NCI-H2171 (cell line): ENCODE data around the gene PIEZO2.
A peak's percentile ranks its signal among the peaks of the same experiment; 100 is the strongest.
"Not testable (repeated sequence)": the region's sequence is repeated elsewhere in the genome, so short reads cannot be mapped to it uniquely, and the experiment has no call there.

ENCODE experiments used
- DNase-seq: peaks from one replicate; lab custom pipeline; 2025; lab: John Stamatoyannopoulos, UW

The PIEZO2 gene

GRCh38 chr18:10927286-10927992 is 221.9 kb downstream of the PIEZO2 start:
- DNase-seq: no peak

- no peak for DNase-seq
Observed at GRCh38 chr18:10926621-10927161, 222.7 kb downstream of the PIEZO2 start.

DNA sequence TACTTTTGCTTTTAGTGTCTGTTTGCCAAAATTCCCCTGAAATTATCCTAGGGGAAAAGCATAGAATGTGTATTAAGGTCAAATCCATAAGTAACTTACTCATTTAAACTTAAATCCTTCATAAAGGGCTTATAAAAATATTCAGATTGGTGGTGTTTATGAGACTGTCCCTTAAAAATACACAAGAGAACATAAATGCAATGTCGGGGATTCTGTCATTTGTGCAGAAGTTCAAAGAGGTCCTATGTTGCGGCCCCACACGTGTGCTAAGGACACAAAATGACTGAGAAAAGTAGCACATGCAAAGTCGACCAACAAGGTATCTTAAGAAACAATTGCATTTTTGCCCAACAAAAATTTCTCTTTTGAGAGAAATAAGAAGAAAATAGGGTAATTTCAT is 225.1 kb downstream of the PIEZO2 start:
- no peak for DNase-seq

- no peak for DNase-seq
Observed at GRCh38 chr18:10923551-10924070, 225.8 kb downstream of the PIEZO2 start.

GRCh38 chr18:10923141-10923540 is 226.2 kb downstream of the PIEZO2 start:
- DNase-seq: no peak

DNA sequence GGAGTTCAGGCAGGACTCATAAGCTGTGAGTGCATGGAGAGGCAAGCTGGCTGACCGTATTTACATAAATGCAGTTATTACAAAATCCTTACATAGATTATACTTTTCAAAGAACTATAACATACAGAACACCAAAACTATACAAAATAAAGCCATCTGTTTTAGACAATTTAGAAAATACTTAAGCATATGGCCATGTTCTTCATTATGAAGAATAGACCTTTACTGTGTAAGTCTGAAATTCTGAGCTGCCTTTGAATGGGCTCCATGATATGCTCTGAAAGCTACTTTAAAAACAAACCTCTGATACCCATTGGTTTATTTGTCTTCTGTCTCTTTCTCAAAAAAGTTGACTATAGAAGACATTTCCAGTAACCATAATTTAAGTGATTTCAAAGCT is 226.7 kb downstream of the PIEZO2 start:
- DNase-seq: not testable (repeated sequence)

DNA sequence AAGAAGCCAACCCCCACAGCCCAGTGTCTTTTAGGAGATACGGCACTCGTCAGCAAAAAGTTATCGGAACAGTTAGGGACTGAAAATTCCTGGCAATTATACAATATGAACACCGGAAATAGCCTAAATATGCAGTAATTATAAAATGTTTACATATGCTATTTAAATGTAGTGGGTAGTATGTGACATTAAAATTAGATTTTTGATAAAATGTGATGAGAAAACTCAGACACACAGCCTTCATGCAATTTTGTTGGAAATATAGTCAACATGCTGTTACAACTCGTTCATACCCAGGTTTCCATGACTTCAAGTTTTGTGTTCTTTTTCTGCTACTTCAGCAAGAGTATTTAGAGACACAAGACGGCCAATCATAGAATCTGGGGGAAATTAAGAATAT is 229.1 kb downstream of the PIEZO2 start:
- not testable (repeated sequence) for DNase-seq

- DNase-seq: no peak
Observed at GRCh38 chr18:10919851-10920250, 229.5 kb downstream of the PIEZO2 start.

DNA sequence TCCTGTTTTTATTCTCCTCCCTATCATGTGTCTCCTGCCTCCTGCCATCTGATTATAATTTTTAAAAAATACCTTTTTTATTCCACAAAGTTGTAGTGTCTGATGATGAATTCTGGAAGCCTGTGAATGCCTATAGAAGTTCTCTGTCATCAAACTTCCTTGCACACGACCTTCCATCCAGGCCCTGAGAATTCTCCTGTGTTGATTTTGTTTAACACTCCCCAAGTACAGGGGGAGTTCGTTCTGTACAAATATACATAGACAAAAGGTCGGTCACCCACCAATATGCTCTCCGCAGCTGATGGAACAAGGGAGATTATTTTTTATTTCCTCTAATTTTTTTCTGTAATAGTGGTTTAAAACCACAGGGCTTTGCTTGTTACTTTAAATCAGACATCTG is 232.5 kb downstream of the PIEZO2 start:
- no peak for DNase-seq

GRCh38 chr18:10916387-10916786 is 233.0 kb downstream of the PIEZO2 start:
- DNase-seq: no peak

- not testable (repeated sequence) for DNase-seq
Observed at GRCh38 chr18:10915748-10916147, 233.6 kb downstream of the PIEZO2 start.

DNA sequence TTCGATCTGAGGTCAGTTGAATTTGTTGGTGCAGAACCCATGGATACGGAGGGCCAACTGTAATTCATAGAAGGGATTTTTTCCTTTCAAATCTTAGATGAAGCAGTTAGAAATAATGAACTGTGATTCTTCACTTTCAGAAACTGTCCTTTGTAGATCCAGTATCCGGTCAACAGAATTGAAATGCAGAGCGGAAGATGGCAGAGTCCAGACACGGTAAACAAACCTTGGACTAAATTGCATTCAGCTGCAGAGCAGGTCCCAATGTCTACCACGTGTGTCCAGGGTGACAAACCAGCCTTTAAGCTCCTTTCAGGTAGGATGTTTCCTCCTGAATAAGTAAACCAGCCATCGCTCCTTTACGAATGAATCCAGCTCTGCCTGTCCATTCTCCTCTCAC is 234.8 kb downstream of the PIEZO2 start:
- not testable (repeated sequence) for DNase-seq

- DNase-seq: no peak
Observed at GRCh38 chr18:10913919-10914318, 235.4 kb downstream of the PIEZO2 start.

- DNase-seq: no peak
Observed at GRCh38 chr18:10912790-10913545, 236.4 kb downstream of the PIEZO2 start.

GRCh38 chr18:10909724-10910123 is 239.6 kb downstream of the PIEZO2 start:
- no peak for DNase-seq

DNA sequence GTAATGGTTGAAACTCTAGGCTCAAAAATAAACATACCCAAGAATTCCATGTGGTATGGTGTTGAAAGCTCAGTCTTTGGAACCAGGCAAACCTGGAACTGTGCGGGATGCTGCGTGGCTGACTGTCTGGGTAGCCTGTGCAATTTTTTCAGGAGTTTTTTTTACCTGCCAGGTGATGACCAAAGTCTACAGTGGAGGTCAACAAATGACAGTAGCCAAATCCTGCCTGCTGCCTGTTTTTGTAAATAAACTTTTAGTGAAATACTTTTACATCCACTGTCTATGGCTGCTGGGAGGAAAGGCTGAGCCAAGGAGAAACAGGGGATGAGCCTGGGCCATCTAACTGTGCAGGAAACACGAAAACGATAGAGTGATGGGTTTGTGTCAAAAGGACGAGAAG is 240.6 kb downstream of the PIEZO2 start:
- DNase-seq: no peak

- no peak for DNase-seq
Observed at GRCh38 chr18:10907749-10908148, 241.6 kb downstream of the PIEZO2 start.

DNA sequence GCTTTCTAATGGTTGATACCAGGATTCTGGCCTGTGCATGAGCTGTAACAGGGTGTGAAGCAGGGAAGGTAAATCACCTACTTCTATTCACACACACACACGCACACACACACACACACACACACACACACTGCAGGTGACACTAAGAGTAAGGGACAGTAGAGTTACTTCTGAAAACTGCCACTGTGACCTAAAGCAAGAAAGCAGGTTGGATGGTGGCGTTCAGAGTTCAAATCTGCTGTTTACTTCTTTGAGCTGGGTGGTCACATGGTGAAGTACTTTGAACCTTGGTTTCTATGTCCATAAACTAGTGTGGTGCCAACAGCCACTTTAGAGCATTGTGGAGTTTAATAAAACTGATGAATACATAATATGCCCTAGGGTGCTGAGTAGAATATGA is 248.0 kb downstream of the PIEZO2 start:
- DNase-seq: no peak

- DNase-seq: no peak
Observed at GRCh38 chr18:10900435-10900834, 248.9 kb downstream of the PIEZO2 start.

DNA sequence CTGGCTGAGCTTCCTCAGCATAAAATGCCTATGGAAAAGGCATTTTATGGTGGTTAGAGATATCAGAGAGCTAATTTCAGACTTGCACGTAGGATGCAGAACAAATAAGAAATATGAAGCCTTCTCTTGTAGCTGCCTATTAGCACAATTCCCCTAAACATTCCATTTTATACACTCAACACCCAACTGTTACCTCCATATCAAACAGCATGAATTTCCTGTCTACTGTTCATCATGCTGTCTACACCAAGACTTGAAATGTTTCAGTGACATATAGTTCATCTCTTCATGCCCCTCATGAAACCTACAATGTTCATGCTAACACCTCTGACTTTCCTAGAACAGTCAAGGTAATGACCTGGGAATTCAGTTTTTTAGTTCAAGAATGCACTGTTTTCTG is 249.9 kb downstream of the PIEZO2 start:
- no peak for DNase-seq

DNA sequence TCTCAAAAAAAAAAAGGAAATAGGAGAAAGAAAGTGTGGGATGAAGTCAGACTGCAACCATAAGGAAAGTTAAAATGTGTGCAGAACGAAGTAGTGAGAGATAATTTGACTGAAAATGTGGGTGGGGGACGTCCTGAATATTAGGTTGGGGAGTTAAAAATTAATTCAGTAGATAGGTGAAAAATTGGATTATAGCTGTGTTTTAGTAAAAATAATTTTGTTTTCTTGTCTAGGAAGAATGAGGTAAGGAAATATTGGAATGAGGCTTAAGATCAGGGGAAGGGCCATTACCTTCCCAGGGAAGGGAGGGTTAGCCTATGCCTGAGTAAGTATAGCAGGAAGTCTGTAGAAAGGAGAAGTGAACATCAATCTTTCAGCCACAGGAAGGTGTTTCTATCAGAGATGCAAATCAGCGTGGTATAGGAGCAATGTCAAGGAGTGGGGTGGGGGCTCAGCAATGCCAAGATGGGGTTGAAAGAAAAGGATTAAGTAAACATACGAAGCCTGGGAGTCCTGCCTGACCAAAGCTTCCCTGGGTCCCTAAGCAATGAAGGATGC is 250.9 kb downstream of the PIEZO2 start:
- DNase-seq: no peak

- DNase-seq: peak; percentile 10
Observed at GRCh38 chr18:10896851-10897250, 252.5 kb downstream of the PIEZO2 start.

GRCh38 chr18:10895976-10896375 is 253.4 kb downstream of the PIEZO2 start:
- DNase-seq: no peak
